OCI-LY3 (cell line): Measurements from ENCODE around the gene MAMDC4.
A peak's percentile ranks its signal among the peaks of the same experiment; 100 is the strongest.

Source experiments
- H2AFZ ChIP-seq: fragments of 200-600, 300-600 bp; shearing (Covaris generic); 2 replicates; pipeline ENCODE4 v1.6.0; 2014; ENCODE audit warnings: antibody characterized with exemption, low read depth, low read length
- H3K27ac ChIP-seq: fragments of 200-600, 300-600 bp; sonication (generic); 2 replicates; pipeline ENCODE4 v1.5.1; 2014; ENCODE audit warnings: mild to moderate bottlenecking, low read length, moderate library complexity, mixed read lengths
- H3K27me3 ChIP-seq: fragments of 200-600, 300-600 bp; sonication (generic); 2 replicates; pipeline ENCODE4 v1.6.1; 2014; ENCODE audit warnings: low read depth, low read length, mixed read lengths
- H3K36me3 ChIP-seq: fragments of 200-600, 300-600 bp; sonication (generic); replicated peaks from 2 replicates; pipeline ENCODE3; 2014; ENCODE audit warnings: low read depth, low read length, mixed read lengths
- H3K4me1 ChIP-seq: fragments of 300-600, 200-600 bp; sonication (generic); 2 replicates; pipeline ENCODE4 v1.6.1; 2014; ENCODE audit warnings: low read length, mixed read lengths
- H3K4me2 ChIP-seq: fragments of 200-600, 300-600 bp; sonication (generic); 2 replicates; pipeline ENCODE4 v1.6.1; 2014; ENCODE audit warnings: low read length, mixed read lengths
- H3K4me3 ChIP-seq: fragments of 300-600, 200-600 bp; sonication (generic); 2 replicates; pipeline ENCODE4 v1.5.1; 2014; ENCODE audit warnings: antibody characterized with exemption, mild to moderate bottlenecking, low read length, moderate library complexity
- H3K79me2 ChIP-seq: fragments of 300-600, 200-600 bp; shearing (Covaris generic); 2 replicates; pipeline ENCODE4 v1.6.1; 2014; ENCODE audit warnings: mild to moderate bottlenecking, low read length, mixed read lengths
- H3K9ac ChIP-seq: fragments of 300-600, 200-600 bp; shearing (Covaris generic); 2 replicates; pipeline ENCODE4 v1.6.0; 2014; ENCODE audit warnings: mild to moderate bottlenecking, low read length, moderate library complexity
- H3K9me3 ChIP-seq: fragments of 200-600, 300-600 bp; shearing (Covaris generic); 2 replicates; pipeline ENCODE4 v1.6.1; 2014; ENCODE audit warnings: low read length, mixed read lengths; ENCODE audit not compliant: insufficient read depth
- H4K20me1 ChIP-seq: fragments of 200-600, 300-600 bp; sonication (generic); 2 replicates; pipeline ENCODE4 v1.6.1; 2016; ENCODE audit warnings: low read length, mixed read lengths; ENCODE audit not compliant: insufficient read depth
- CTCF ChIP-seq: fragments of 200-600, 300-600 bp; sonication (generic); IDR thresholded peaks from 2 replicates; pipeline ENCODE4 v1.5.1; 2014; ENCODE audit warnings: antibody characterized with exemption, low read length, low read depth
- EZH2phosphoT487 ChIP-seq: fragments of 200-600 bp; shearing (Covaris generic); IDR thresholded peaks from 2 replicates; pipeline ENCODE4 v1.6.1; 2018; ENCODE audit warnings: antibody characterized with exemption, mixed run types, low read depth

MAMDC4 gene

GRCh38 chr9:136900988-136901515 lies 48.9 kb downstream of the MAMDC4 start:
- no peak overlapping the region for H3K4me3 ChIP-seq
- TF ChIP-seq EZH2phosphoT487 (no peak), CTCF (no peak)
- H3K9ac ChIP-seq, result peak overlapping the region; percentile 87; the same call in 1 of the 2 replicates
- H3K79me2 ChIP-seq, result peaks cover 37% of the 10 kb centered on the region
- peaks cover 26% of the 10 kb centered on the region for H4K20me1 ChIP-seq
- no peaks in the 10 kb centered on the region for H3K27me3 ChIP-seq
- H3K4me2 ChIP-seq, result peak overlapping the region; percentile 69
- H2AFZ ChIP-seq, result no peak overlapping the region
- peaks cover 54% of the 10 kb centered on the region for H3K4me1 ChIP-seq
- H3K9me3 ChIP-seq, result no peaks in the 10 kb centered on the region
- peak overlapping the region; percentile 92 for H3K27ac ChIP-seq
- peaks cover 38% of the 10 kb centered on the region for H3K36me3 ChIP-seq

- Histone ChIP-seq H3K27me3 (no peaks in the 10 kb centered on the region), H4K20me1 (peaks cover 21% of the 10 kb centered on the region), H3K79me2 (peaks cover 32% of the 10 kb centered on the region), H3K36me3 (peaks cover 41% of the 10 kb centered on the region), H3K9me3 (no peaks in the 10 kb centered on the region), H3K4me2 (peak overlapping the region; percentile 69), H3K4me3 (peak overlapping the region; percentile 57), H3K27ac (peak overlapping the region; percentile 92), H2AFZ (no peak overlapping the region), H3K9ac (peak overlapping the region; percentile 87), H3K4me1 (peaks cover 48% of the 10 kb centered on the region)
- TF ChIP-seq EZH2phosphoT487 (no peak), CTCF (no peak)
These were observed 49.5 kb downstream of the MAMDC4 start for GRCh38 chr9:136901516-136902258.

- peaks cover 25% of the 10 kb centered on the region for H3K79me2 ChIP-seq
- peaks cover 15% of the 10 kb centered on the region for H4K20me1 ChIP-seq
These were observed 50.2 kb downstream of the MAMDC4 start for GRCh38 chr9:136902259-136902821.

More at GRCh38 chr9:136902259-136902821, 50.2 kb downstream of the MAMDC4 start:
- Histone ChIP-seq H3K4me1 (peaks cover 42% of the 10 kb centered on the region), H3K9ac (peak overlapping the region; percentile 87), H2AFZ (no peak overlapping the region), H3K27ac (peak overlapping the region; percentile 92), H3K27me3 (no peaks in the 10 kb centered on the region), H3K4me3 (peak overlapping the region; percentile 57), H3K36me3 (peaks cover 45% of the 10 kb centered on the region), H3K4me2 (peak overlapping the region; percentile 69), H3K9me3 (no peaks in the 10 kb centered on the region)
- TF ChIP-seq CTCF (no peak), EZH2phosphoT487 (no peak)
